ENCODE results near the gene SNRNP25.

GRCh38 chr16:65745-66144 is 12.1 kb downstream of the SNRNP25 start:
- no peak for TF ChIP-seq SP1 (IDR thresholded peaks at IDR 0.05)
- TF ChIP-seq ZNF384 (IDR thresholded peaks at IDR 0.05) = no peak
- TF ChIP-seq PKNOX1 (IDR thresholded peaks at IDR 0.05) = no peak
- TF ChIP-seq HDGF (IDR thresholded peaks at IDR 0.05; ENCODE audit: borderline replicate concordance) = no peak
- no peak for TF ChIP-seq FOXM1 (IDR thresholded peaks at IDR 0.05; ENCODE audit: borderline replicate concordance)
- TF ChIP-seq ELF4 (IDR thresholded peaks at IDR 0.05) = no peak
- TF ChIP-seq LEF1 (IDR thresholded peaks at IDR 0.05; ENCODE audit: borderline replicate concordance) = no peak
- no peak for TF ChIP-seq FOXK2 (IDR thresholded peaks at IDR 0.05)
- no peak for TF ChIP-seq SUZ12 (IDR thresholded peaks at IDR 0.05)
- TF ChIP-seq NFRKB (IDR thresholded peaks at IDR 0.05) = no peak
- TF ChIP-seq FOXA1 (IDR thresholded peaks at IDR 0.05) = no peak
- no peak for TF ChIP-seq L3MBTL2 (conservative IDR thresholded peaks at IDR 0.05)
- TF ChIP-seq BHLHE40 (IDR thresholded peaks at IDR 0.05; ENCODE audit: borderline replicate concordance) = no peak
